ENCODE data around the gene SLC1A7.

SLC1A7 gene

DNA sequence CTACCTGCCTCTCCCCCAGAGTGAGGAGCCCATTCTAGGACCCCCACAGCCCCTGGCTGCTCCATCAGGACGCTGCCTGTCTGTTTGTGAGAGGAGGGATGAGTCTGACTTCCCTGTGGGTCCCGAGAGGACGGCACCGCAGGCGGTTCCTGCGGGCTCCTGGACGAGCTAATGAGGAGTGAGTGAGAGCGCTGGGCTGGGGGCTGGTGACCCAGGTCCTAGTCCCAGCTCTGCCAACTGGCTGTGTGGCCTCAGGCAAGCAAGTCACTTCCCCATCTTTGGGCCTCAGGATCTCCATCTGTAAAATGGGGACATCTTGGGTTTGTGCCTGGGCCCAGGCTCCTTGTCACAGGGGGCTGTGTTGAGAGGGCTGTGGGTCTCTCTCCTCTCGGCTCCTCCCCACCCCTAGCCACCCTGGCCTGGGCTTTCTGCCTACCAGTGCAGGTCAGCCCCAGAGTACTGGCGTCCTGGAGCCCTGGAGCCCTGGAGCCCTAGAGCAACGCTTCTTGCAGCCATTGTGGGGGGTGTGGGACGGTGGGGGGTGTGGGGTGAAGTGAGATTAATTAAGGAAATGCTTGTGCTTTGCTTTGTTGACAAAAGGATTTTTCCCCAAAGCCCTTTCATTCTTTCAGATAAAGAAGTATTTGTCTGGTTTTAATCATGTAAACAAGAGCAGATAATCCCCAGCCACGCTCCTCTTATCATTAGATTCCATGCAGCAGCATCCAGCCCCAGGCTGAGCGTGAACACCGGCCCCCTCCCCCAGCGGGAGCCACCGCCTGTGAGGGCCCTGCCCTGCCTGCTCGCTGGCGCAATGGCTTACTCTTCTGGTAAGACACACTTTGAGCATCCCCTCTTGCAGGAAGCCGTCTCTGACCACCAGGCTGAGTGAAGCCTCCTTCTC, 26.8 kb downstream of the SLC1A7 start:
- no peak for ATAC-seq

DNA sequence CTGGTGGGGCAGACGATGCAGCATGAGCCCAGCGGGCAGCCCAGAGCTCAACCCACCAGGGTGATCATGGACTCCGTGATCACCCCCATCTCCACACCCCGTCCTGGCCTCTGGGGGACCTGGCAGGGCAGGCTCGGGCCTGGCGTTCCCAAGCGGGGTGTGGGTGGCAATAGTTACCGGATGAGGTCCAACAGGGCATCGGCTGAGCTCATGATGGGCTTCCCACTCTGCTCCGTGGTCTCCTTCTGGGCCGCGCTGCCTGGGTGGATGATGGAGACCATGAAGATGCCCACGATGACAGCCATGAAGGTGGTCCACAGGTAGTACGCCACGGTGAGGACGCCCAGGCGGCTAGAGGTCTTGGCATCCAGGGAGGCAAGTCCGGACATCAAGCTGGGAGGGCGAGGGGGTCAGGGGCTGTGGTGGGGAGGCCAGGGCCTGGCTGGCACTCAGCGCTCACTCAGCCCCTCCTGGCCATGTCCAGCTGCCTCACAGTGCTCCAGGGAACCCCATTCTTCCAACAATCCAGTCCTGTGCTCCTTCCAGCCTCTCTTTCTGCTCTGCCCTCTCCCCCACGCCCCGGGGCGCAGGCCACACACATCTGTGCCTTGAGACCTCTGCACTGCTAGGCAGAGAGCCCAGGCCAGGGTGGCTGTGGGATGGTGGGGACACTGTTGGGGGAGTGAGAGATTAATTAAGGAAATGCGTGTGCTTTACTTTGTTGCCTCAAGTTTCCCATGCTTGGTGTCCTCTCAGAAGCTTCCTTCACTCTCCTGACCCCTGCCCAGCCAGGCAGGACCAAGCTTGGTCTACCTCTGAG, 27.6 kb downstream of the SLC1A7 start:
- ATAC-seq = no peak

DNA sequence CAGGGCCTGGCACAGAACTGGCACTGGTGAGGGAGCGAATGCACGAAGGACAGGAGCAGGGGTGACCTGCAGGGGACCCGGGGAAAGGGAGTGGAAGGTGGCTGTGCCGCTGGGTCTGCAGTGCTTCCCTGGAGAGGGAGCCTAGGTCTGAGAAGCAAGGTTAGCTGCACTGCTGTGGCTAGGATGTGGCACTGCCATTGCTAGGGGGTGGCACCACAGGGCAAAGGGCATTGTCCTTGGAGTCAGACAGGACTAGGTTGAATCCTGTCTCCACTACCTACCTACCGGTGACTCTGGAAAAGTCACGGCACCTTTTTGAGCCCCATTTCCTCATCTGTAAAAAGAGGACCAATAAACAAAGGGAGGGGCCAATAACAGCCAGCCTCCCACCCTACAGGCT, 28.3 kb downstream of the SLC1A7 start:
- no peak for ATAC-seq

DNA sequence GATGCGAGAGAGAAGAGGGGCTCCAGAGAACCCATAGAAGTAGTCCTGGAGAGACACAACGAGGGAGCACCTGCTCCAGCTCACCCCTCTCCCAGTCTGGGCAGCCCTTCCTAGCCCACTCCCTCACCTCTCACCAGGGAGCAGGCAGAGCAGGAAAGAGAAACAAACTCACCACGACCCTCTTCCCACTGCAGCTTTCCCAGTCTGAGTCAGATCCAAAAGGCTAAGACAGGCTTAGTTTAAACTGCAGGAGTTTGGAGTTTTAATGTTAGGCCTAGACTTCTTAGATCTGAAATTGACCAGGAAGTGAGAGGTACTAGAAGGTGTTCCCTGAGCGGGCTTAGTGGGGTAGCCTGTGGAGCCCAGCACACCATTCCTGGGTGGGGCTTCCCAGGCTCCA, 29.6 kb downstream of the SLC1A7 start:
- ATAC-seq = no peak

DNA sequence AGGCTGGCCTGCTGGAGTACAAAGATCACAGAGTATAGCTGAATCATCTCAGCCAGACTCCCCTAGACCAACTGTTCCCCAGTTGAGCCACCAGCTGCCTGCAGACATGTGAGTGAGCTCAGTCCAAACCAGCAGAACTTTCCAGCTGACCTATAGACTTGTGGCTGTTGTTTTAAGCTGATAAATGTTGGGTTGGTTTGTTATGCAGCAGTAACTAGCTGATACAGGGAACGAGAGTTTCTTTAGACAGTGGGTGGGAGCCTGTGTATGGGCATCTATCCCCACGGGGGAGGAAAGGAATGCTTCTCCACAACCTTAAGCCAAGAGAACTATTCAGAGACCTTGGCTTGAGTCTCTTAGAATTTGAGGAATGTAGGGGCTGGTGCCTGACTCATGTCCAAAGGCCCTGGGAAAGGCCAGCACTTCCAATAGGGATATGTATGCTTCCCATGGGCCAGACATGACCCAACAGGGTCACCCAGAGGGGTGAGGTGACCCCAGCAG, 30.1 kb downstream of the SLC1A7 start:
- no peak for ATAC-seq

DNA sequence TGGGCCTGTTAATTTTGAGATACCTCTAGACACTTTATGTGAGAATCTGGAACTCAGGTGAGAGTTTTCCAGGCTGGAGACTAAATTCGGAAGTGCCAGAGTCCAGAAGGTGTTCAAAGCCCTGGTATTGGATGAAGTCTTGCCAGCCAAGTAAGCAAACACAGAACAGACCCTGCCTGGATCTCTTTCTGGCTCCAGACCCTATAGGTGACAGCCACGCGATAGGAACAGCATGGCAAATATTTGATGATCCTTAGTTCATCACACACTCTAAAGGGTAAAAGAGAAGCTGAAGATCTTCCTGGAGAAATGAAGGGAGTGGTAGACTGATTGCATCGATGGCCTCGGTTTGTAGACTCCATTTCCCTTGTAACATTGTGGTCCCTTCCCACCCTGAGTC, 30.7 kb downstream of the SLC1A7 start:
- no peak for ATAC-seq

DNA sequence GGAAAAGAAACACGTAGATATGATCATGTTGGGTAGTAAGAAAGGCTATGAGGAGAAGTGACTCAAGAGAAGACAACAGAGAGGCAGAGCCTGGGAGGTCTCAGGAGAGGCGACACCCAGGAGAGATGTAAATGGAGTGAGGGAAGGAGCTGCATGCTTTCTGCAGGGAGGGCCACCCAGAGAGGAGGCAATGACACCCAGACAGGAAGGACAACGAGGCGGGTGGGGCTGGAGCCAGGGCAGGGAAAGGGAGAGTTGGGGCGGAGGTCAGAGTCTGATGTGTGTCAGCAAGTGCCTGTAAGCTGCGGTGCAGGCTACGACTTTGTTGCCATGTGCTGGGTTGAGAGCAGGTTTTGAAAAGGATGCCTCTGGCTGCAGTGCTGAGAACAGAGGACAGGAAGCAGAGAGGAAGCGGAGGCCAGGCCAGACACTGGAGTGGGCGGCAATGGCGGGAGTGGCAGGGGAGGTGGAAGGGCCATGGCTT, 31.3 kb downstream of the SLC1A7 start:
- ATAC-seq = no peak

DNA sequence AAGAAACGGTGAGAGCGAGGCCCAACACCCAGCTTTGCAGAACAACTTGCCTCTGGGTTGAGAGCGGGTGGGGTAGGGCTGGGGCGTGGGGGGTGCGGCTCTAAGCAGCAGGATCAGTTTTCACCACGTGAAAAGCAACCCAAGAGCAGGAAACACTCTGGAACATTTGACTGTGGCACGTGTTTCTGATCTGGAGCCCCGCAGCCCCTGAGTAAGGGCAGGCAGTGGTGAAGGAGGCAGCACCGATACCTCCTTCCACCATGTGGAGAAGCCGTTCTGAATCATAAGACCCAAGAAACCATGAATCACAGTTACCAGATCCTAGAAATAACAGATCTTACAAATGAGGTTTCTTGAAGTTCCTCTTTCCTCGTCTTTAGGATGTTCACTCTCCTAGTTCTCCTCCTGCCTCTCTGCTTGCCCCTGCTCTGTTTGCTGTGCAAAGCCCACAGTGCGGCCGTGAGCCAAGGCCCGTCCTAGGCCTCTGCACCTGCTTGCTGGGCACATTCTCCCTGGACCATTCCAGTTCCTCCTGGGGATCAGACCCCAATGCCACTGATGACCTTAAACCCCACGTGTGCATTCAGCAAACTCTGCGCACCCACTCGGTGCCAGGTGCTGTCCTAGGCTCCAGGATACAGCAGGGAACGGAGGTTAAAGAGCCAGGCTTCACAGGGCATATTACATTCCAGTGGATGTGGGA, 31.9 kb downstream of the SLC1A7 start:
- ATAC-seq = no peak

DNA sequence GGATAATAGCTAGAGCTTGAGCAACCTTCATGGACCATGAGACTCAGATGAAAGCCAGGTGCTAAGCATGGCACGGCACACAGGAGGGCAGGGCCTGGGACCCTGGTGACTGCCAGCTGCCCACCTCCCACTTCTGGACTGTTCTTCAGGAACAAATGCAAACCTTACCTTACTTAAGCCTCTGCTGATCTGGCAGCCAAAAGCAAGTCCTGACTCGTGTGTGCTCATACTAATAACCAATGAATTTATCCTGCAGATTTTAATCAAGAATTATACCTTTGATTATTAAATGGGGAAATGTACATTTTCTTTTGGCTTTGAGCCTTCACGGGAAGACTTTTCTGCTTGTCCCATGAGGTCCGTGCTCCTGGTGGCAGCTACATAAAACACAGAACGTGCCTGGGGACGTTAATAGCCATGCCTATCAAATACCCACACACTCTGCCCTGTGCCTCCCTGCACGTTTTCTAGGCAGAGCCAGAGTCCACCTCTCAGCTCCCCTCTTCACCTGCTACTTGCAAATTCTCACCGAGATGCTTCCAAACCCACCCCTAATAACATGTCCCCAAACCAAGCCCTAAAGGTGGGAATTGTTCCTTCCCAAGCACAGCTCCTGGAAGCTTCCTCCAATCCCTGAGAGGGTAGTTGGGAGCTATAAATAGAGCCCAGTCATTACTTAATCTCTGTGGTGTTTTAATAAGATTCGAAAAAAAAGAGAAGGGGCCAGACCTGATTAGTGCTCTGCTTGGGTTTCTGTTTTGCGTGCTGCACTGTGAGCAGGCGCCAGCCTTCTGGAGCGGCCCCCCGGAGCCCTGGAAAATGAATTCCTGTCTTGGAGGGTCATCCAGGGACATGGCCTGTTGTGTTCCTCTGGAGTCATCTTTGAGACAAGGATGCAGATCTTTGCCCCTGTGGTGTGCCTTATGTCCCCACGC, 33.5 kb downstream of the SLC1A7 start:
- no peak for ATAC-seq

DNA sequence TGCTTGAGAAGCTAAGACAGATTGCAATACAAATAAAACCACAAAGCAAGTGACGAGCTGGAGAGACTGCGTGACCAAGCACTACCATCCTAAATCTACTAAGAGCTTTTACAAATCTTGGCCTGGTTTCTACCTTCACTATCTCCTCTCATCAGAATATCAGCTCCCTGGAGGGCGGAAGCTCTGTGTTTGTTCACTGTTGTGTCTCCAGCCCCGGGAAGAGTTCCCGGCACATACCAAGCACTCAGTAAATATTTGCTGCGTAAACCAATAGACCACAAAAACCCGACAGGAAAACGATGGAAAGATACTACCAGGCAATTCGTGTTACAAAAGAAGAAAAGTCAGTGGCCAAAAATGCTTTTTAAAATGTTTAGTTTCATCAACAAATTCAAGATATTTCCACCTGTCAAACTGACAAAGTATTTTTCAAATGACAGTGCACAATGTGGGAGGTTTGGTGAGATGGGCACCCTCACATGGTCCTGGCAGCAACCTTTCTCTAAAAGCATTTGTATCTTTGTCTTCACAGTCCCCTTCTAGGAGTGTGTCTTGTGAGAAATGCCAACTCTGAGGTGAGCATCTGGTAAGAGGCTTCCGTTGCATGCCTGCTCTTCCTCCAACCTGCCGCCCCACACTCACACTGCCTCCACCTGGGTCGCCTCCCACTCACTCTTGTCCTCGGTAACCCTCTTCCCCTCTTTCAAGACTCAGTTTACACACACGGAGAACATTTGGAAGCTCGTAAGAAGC, 34.7 kb downstream of the SLC1A7 start:
- ATAC-seq = no peak

DNA sequence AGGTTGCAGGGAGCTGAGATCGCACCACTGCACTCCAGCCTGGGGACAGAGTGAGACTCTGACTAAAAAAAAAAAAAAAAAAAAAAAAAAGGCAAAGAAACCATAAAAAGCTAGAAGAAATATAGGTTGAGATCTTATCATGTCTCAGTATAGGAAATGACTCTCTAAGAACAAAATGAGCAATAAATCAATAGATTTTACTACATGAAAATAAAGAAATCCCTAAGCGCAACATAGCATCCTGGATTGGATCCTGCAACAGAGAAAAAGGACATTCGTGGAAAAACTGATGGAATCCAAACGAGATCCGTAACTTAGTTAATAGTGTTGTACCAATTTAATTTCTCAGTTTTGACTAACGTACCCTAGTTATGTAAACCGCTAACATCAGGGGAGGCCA, 35.3 kb downstream of the SLC1A7 start:
- no peak for ATAC-seq

DNA sequence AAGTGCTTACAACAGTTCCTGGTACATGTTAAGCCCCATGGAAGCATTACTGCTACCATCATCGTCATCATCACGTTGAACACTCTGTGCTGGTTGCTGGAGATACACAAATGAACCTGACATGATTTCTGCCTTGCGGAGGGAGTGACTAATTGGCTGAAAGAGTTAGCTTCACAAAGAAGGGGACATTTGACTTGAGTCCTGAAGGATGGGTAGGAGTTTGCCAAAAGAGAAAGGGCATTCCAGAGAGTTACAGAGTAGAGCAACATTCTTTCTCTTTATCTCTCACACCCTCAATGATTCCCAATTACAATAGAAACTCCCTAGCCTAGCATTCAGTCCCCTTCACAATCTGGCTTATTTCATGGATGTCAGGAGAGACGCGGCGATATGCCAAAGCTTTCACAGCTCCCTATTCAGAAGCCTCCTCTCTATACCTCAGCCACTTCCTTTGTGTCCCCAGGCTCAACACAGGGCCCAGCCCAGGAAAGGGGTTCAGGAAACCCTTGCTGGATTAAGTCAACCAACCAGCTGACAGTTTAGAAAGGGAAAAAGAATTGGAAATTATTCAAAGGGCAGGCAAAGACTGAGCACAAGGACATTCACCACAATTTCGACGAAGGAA, 38.0 kb downstream of the SLC1A7 start:
- ATAC-seq = no peak

DNA sequence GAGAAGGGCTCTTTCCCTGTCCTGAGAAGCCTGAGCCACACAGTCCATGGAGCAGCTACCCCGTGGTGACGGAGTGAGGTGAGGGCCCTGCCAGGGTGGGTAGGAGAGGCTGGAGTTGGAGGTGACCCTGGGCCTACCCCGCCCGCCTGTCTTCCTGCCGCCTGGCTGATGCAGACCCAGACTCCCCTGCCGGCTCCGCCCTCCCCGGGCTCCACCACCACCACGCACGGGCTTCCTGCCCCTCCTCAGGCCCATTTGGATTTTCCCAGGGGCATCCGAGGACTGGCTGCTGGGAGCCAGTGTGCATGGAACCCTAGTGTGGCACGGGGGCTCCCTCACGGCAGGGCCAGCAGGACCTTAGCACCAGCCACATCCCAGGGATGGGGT, 47.9 kb downstream of the SLC1A7 start:
- ATAC-seq = no peak

DNA sequence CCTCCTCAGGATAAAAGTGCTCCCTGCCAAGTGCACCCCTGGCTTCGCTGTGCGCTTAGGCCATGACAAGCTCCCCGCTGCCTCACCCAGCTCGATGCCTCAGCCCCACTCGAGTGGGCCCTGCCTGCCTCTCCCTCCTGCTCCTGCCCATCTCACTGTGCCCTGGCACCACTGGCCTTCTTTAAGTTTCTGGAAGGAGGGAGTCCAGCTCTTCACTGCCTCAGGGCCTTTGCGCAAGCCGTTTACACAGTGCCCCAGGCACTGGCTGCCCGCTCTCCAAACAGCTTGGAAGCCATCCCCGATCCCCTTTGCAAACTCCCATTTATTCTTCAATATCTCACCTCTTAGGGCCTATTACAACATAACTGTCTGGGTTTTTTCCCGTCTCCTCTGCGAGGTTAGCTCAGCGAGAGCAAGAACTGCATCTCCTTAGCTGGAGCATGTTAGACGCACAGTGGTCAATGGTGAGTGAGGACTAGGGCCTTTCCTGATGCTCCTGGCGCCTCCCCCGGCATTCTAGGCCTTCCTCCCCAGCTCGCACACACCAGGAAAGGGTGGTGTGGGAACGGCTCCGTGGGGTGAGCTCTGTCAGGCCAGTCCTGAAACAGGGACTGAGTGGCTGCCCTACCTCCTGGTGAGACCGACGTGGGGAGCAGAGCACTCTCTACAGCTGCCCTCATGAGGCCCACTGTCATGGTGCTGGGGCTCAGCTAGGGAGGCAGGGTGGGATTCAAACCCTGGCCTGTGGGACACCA, 48.5 kb downstream of the SLC1A7 start:
- no peak for ATAC-seq

DNA sequence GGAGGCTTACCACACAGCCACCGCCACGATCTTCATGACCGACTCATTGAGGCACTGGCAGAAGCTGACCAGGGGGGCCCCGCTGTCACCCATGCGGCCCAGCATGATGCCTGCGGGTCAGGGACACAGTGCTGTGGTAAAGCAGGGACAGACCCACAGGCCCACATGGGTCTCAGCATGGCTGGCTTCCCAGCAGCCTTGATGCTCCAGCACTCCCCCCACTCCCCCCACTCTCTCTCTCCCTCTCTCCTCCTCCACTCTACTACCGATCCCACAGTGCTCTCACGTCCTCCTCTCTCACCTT, 49.0 kb downstream of the SLC1A7 start:
- no peak for ATAC-seq

DNA sequence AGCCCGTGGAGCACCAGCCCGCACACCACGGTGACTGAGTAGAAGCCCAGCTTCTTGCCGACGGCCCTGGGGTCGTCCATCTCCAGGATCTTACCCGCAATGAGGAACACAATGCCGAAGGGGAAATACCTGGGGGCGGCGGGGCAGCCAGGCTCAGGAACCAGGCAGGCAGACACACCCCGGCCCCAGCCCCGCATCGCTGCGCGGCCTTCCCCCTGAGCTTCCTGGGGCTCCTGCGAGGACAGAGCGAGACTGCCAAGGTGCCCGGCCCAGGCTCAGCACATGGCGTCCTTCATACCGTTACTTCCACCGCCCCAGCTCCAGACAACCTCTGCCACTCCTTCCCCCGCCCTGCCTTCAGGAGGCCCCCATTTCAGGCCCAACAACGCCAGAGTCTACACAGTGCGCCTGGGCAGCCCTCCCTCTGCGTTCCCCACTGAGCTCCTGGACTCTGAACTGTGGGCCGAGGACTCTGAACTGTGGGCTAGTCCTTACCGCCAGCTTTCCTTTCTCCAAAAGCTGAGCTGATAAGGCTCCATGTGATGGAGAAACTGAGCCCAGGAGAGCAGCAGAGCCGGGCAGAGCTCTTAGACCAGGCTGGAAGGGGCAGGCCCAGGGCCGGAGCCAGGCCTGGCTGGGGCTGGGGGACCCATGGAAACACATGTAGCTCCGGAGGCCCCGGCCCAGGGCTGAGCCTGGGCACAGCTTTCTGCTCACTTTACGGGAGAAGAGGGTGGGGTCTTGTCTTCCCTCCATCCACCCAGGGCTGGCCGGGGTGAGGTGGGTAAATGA, 49.6 kb downstream of the SLC1A7 start:
- no peak for ATAC-seq

DNA sequence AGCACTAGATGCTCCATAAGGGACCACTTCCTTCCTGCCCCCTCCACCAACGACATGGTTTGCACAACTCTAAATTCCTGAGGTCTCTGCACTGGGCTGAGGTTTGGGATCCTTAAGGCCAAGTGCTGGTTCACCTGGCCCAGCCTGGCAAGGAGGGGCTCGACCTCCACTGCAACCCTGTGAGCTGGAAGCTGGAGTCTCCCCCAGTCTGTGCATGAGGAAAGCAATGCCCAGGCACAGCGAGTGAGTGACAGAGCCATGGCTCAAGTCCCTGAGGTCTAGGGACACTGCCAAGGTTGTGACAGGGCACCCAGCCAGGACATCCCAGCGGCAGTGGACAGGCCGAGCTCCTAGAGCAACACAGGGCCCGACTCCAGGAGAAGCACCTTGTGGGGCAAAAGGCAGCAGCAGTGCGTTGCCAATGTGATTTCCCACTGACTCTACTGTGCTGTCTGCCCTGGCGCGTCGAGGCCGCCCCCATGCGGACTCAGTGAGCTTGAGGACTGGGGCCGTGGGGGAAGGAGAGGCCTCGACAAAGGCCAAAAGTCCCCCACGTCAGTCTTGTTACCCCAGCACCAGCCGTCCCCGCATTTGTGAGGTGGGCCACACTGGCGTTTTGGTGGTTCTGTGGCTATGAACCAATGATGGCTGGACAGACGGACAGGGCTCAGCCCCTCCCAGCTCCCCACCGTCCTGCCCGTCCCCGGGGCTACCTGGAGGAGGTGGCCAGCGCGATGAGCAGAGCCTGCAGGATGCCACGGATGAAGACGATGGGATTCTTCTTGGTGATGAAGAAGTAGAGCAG, 50.4 kb downstream of the SLC1A7 start:
- ATAC-seq = no peak

All from activated CD4-positive, CD25-positive, alpha-beta regulatory T cell treated with anti-CD3 and anti-CD28 coated beads, Interleukin-2, amount 50 U/mL, for 24 hours (primary cell).